Gastrocnemius medialis (tissue), 4 donors: ENCODE measurements around the gene DLEC1.

Source experiments
- CTCF ChIP-seq, 5 experiments: fragments of 450-650 bp in 3 of 5; fragments of 200-600 bp in 2 of 5; sonication (generic) in 2 of 5; IDR thresholded peaks in 4 of 5; conservative IDR thresholded peaks in 1 of 5; 1 replicate in 4 of 5; 2 replicates in 1 of 5; pipeline ENCODE4 v1.5.1; 2016 to 2019; ENCODE audit warnings: antibody characterized with exemption in 5 of 5, mild to moderate bottlenecking in 3 of 5, moderate library complexity in 3 of 5
- POLR2A ChIP-seq, 2 donors: fragments of 450-650 bp; IDR thresholded peaks; one replicate each; pipeline ENCODE4 v1.6.1; 2017; ENCODE audit warnings: antibody characterized with exemption in 2 of 2, mild to moderate bottlenecking in 2 of 2, moderate library complexity in 2 of 2

GRCh38 chr3:38003817-38004414 lies 35.1 kb upstream of the DLEC1 start:
- TF ChIP-seq POLR2A (IDR thresholded peaks at IDR 0.05) (no peak), CTCF (IDR thresholded peaks at IDR 0.05 in 4 of 5, conservative IDR thresholded peaks at IDR 0.05 in 1 of 5) (no peak)
